HL-60 (cell line): ENCODE data around the gene ZSWIM6.

Experiments used
- POLR2AphosphoS5 ChIP-seq: IDR thresholded peaks from 2 replicates; pipeline ENCODE4 v1.6.1; 2012; ENCODE audit warnings: low read depth
- TF ChIP-seq, protein P1 (sequence below): IDR thresholded peaks from one replicate; pipeline ENCODE4 v1.5.1; 2011; ENCODE audit warnings: low read length, control low read depth, inconsistent platforms; ENCODE audit not compliant: insufficient read depth

DNA sequence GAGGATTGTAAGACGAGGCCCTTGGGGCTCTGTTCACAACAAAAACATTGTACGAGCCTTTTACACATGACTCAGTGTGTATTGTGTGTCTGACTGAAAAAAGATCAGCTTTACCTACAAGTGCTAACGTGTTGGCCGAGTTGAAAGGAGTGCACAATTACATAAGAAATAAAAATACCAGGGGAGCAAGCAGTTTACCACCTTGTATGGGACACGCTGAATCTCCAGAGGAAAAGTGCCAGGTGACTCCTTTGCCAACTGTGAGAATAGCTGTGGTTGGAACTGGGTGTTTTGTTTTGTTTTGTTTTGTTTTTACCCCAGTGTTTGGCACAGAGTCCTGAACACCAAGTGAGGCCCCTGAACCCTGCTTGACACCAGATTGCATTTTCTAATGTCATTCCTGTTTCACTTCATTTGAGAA lies 32.8 kb upstream of the ZSWIM6 start:
- TF ChIP-seq, protein P1, sequence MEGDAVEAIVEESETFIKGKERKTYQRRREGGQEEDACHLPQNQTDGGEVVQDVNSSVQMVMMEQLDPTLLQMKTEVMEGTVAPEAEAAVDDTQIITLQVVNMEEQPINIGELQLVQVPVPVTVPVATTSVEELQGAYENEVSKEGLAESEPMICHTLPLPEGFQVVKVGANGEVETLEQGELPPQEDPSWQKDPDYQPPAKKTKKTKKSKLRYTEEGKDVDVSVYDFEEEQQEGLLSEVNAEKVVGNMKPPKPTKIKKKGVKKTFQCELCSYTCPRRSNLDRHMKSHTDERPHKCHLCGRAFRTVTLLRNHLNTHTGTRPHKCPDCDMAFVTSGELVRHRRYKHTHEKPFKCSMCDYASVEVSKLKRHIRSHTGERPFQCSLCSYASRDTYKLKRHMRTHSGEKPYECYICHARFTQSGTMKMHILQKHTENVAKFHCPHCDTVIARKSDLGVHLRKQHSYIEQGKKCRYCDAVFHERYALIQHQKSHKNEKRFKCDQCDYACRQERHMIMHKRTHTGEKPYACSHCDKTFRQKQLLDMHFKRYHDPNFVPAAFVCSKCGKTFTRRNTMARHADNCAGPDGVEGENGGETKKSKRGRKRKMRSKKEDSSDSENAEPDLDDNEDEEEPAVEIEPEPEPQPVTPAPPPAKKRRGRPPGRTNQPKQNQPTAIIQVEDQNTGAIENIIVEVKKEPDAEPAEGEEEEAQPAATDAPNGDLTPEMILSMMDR: no peak
- TF ChIP-seq POLR2AphosphoS5: no peak
